PC-3 (cell line): Measurements from ENCODE around the gene CRNKL1. TPM values are rescaled to one million over a fixed set of nuclear protein-coding genes. Genes with fewer than 3 reads are reported as not detected.
A peak's percentile ranks its signal among the peaks of the same experiment; 100 is the strongest.

Experiments used
- ATAC-seq: fragments of 200-7000 bp; cut with Tn5 transposase; 2 replicates; pipeline ENCODE4 v1.9.1; 2020; ENCODE audit warnings: mild to moderate bottlenecking, moderate library complexity
- BruUV-seq: library from RNA; stranded (reverse); fragments of 400-500 nt; replicated peaks from 2 replicates; lab custom pipeline; 2021; lab: Mats Ljungman, UMichigan
- CTCF ChIA-PET: fragments of 300-600 bp; sonication (Branson Sonifier 250); formaldehyde crosslinking; loops from one replicate; lab custom pipeline; 2022; ENCODE audit warnings: antibody characterized with exemption; lab: Charles Lee
- POLR2A ChIA-PET: fragments of 300-600 bp; sonication (Branson Sonifier 250); formaldehyde crosslinking; loops from one replicate; lab custom pipeline; 2022; ENCODE audit warnings: antibody characterized with exemption; ENCODE audit not compliant: unreplicated experiment; lab: Charles Lee
- DNase-seq: peaks from one replicate; pipeline ENCODE4 v3.0.0-alpha.2; 2015
- H2AFZ ChIP-seq: fragments of 300-600 bp; sonication (generic); 2 replicates; pipeline ENCODE4 v1.6.0; 2016; ENCODE audit warnings: antibody characterized with exemption, low read length
- H3F3A ChIP-seq: fragments of 300-600 bp; sonication (generic); one replicate; pipeline ENCODE4 v1.6.0; 2017; ENCODE audit warnings: antibody characterized with exemption, low read length, control low read depth, mild to moderate bottlenecking; ENCODE audit not compliant: unreplicated experiment
- H3K27ac ChIP-seq: fragments of 300-600 bp; sonication (generic); 2 replicates; pipeline ENCODE4 v1.5.1; 2016; ENCODE audit warnings: mild to moderate bottlenecking, low read length
- H3K27me3 ChIP-seq: fragments of 300-600 bp; sonication (generic); 2 replicates; pipeline ENCODE4 v1.6.1; 2016; ENCODE audit warnings: low read length, mixed read lengths
- H3K36me3 ChIP-seq: fragments of 300-600 bp; sonication (generic); 2 replicates; pipeline ENCODE4 v1.6.1; 2016; ENCODE audit warnings: low read depth, mixed run types, low read length, mixed read lengths
- H3K4me1 ChIP-seq: fragments of 300-600 bp; sonication (generic); 2 replicates; pipeline ENCODE4 v1.5.1; 2016; ENCODE audit warnings: low read length; ENCODE audit not compliant: insufficient read depth
- H3K4me2 ChIP-seq: fragments of 300-600 bp; sonication (generic); 2 replicates; pipeline ENCODE4 v1.6.0; 2016; ENCODE audit warnings: low read length
- H3K4me3 ChIP-seq: fragments of 300-600 bp; sonication (generic); 2 replicates; pipeline ENCODE4 v1.5.1; 2016; ENCODE audit warnings: mild to moderate bottlenecking, low read length, mixed read lengths
- H3K79me2 ChIP-seq: fragments of 300-600 bp; sonication (generic); 2 replicates; pipeline ENCODE4 v1.6.1; 2017; ENCODE audit warnings: low read length, mixed read lengths
- H3K9ac ChIP-seq: fragments of 300-600 bp; sonication (generic); 2 replicates; pipeline ENCODE4 v1.6.0; 2016; ENCODE audit warnings: mild to moderate bottlenecking, low read length
- H3K9me2 ChIP-seq: fragments of 300-600 bp; sonication (generic); replicated peaks from 2 replicates; pipeline ENCODE4 v1.6.1; 2016; ENCODE audit warnings: mixed run types, low read length, mixed read lengths
- H3K9me3 ChIP-seq: fragments of 300-600 bp; sonication (generic); 2 replicates; pipeline ENCODE4 v1.6.1; 2016; ENCODE audit warnings: low read length, mixed read lengths
- H4K20me1 ChIP-seq: fragments of 300-600 bp; sonication (generic); 2 replicates; pipeline ENCODE4 v1.6.1; 2016; ENCODE audit warnings: low read length, mixed read lengths
- CTCF ChIP-seq: fragments of 300-600 bp; sonication (generic); conservative IDR thresholded peaks from 2 replicates; pipeline ENCODE4 v1.5.1; 2017; ENCODE audit warnings: antibody characterized with exemption, low read depth, mild to moderate bottlenecking, low read length
- EZH2 ChIP-seq: fragments of 300-600 bp; sonication (generic); IDR thresholded peaks from one replicate; pipeline ENCODE4 v1.6.1; 2017; ENCODE audit warnings: antibody characterized with exemption, mild to moderate bottlenecking, low read length; ENCODE audit not compliant: unreplicated experiment
- EZH2phosphoT487 ChIP-seq: fragments of 300-600 bp; sonication (generic); IDR thresholded peaks from 2 replicates; pipeline ENCODE4 v1.6.1; 2018; ENCODE audit warnings: mild to moderate bottlenecking, antibody characterized with exemption, low read length, borderline replicate concordance
- intact Hi-C: fragments of 100-400 bp; cut with micrococcal nuclease; formaldehyde crosslinking; loops from 2 replicates; pipeline ENCODE4 v1.9.0; 2023
- total RNA-seq: library from RNA; depleted of rRNA; stranded (reverse); fragments of >200 nt; gene quantifications from 2 replicates; pipeline ENCODE4 v1.2.3, GENCODE V29; 2014

Gene CRNKL1
- total RNA-seq, 1 experiment from 2014 or later, result 22.5 TPM

GRCh38 chr20:20063941-20064702, 11.9 kb upstream of the CRNKL1 start:
- Histone ChIP-seq H3K9me2 (no peaks in the 10 kb centered on the region), H3K79me2 (no peaks in the 10 kb centered on the region), H4K20me1 (no peaks in the 10 kb centered on the region), H2AFZ (no peak overlapping the region), H3K36me3 (no peaks in the 10 kb centered on the region), H3K9ac (no peak overlapping the region), H3K27me3 (peaks cover 40% of the 10 kb centered on the region), H3K4me2 (no peak overlapping the region), H3F3A (no peaks in the 10 kb centered on the region), H3K4me1 (no peaks in the 10 kb centered on the region), H3K9me3 (no peaks in the 10 kb centered on the region), H3K27ac (no peak overlapping the region), H3K4me3 (no peak overlapping the region)
- intact Hi-C loops, result no loop called here
- ATAC-seq (0 out of 2 replicates have a peak, but pooled peaks have one; percentile 35), DNase-seq (peak; percentile 12)
- no TSS peak for BruUV-seq
- ChIA-PET POLR2A (interaction anchor here (0.6 kb wide), 1 partner anchor 38 kb away, joined by 5 read pairs; no protein-coding TSS in a partner anchor), CTCF (no interaction called here)
- TF ChIP-seq EZH2, result no peak
- no peak for TF ChIP-seq CTCF
- TF ChIP-seq EZH2phosphoT487, result no peak

GRCh38 chr20:20060234-20060998, 8.2 kb upstream of the CRNKL1 start:
- intact Hi-C loops, result no loop called here
- no peak overlapping the region for H2AFZ ChIP-seq
- ChIA-PET POLR2A (no interaction called here), CTCF (interaction anchor here (0.6 kb wide), 1 partner anchor 513 kb away, joined by 3 read pairs; no protein-coding TSS in a partner anchor)
- no peaks in the 10 kb centered on the region for H3K9me2 ChIP-seq
- H3K4me3 ChIP-seq, result no peak overlapping the region
- no peak overlapping the region for H3K4me2 ChIP-seq
- no peaks in the 10 kb centered on the region for H4K20me1 ChIP-seq
- H3K9me3 ChIP-seq, result no peaks in the 10 kb centered on the region
- TF ChIP-seq EZH2 (no peak), CTCF (no peak), EZH2phosphoT487 (no peak)
- no peak overlapping the region for H3K27ac ChIP-seq
- BruUV-seq, result no TSS peak
- H3K79me2 ChIP-seq, result no peaks in the 10 kb centered on the region
- no peak for ATAC-seq
- H3K36me3 ChIP-seq, result no peaks in the 10 kb centered on the region
- DNase-seq, result no peak
- no peaks in the 10 kb centered on the region for H3F3A ChIP-seq
- H3K4me1 ChIP-seq, result no peaks in the 10 kb centered on the region
- peaks cover 42% of the 10 kb centered on the region for H3K27me3 ChIP-seq
- no peak overlapping the region for H3K9ac ChIP-seq
